Measurements from ENCODE around the gene STRBP.

- TF ChIP-seq EZH2phosphoT487 (IDR thresholded peaks at IDR 0.05; ENCODE audit: insufficient read depth, low read depth) (no peak), EZH2 (IDR thresholded peaks at IDR 0.05; ENCODE audit: insufficient read depth, poor library complexity, severe bottlenecking) (no peak)
Measured at GRCh38 chr9:123164285-123164684, 104.1 kb downstream of the STRBP start.
